Trophoblast cell (in vitro differentiated cells and primary cell): Measurements from ENCODE around the gene HEXIM1.

Source experiments
- DNase-seq, 2 donors: peaks; one replicate each; pipeline ENCODE4 v3.0.0-alpha.2; 2016
- H2AFZ ChIP-seq: 2 replicates; pipeline ENCODE4 v1.6.1; 2013; ENCODE audit warnings: low read length, moderate library complexity, mild to moderate bottlenecking; ENCODE audit not compliant: insufficient read depth, poor library complexity
- H2AK5ac ChIP-seq: 2 replicates; pipeline ENCODE4 v1.6.1; 2013; ENCODE audit warnings: mild to moderate bottlenecking, low read length
- H2BK120ac ChIP-seq: 2 replicates; pipeline ENCODE4 v1.6.1; 2013; ENCODE audit warnings: low read length, mild to moderate bottlenecking, moderate library complexity; ENCODE audit not compliant: insufficient read depth, poor library complexity
- H2BK12ac ChIP-seq: 2 replicates; pipeline ENCODE4 v1.6.1; 2013; ENCODE audit warnings: mild to moderate bottlenecking, low read length, moderate library complexity
- H2BK5ac ChIP-seq: 2 replicates; pipeline ENCODE4 v1.6.1; 2013; ENCODE audit warnings: low read length, low read depth, moderate library complexity, mild to moderate bottlenecking; ENCODE audit not compliant: poor library complexity
- H3K14ac ChIP-seq: 2 replicates; pipeline ENCODE4 v1.6.1; 2013; ENCODE audit warnings: mild to moderate bottlenecking, low read length
- H3K18ac ChIP-seq: 2 replicates; pipeline ENCODE4 v1.6.1; 2013; ENCODE audit warnings: mild to moderate bottlenecking, low read length
- H3K23ac ChIP-seq: 2 replicates; pipeline ENCODE4 v1.6.1; 2013; ENCODE audit warnings: low read length
- H3K27ac ChIP-seq: 2 replicates; pipeline ENCODE4 v1.5.1; 2013; ENCODE audit warnings: low read depth, mild to moderate bottlenecking, inconsistent platforms, low read length, moderate library complexity
- H3K27me3 ChIP-seq: 2 replicates; pipeline ENCODE4 v1.6.1; 2013; ENCODE audit warnings: inconsistent platforms, mild to moderate bottlenecking, low read length, moderate library complexity; ENCODE audit not compliant: insufficient read depth
- H3K36me3 ChIP-seq, 2 experiments: 1 replicate in 1 of 2; 2 replicates in 1 of 2; pipeline ENCODE4 v1.6.1; 2013; ENCODE audit warnings: low read length in 2 of 2, mild to moderate bottlenecking in 2 of 2, moderate library complexity in 1 of 2; ENCODE audit not compliant: insufficient read depth in 2 of 2, control insufficient read depth in 1 of 2
- H3K4ac ChIP-seq: 2 replicates; pipeline ENCODE4 v1.6.1; 2013; ENCODE audit warnings: low read depth, mild to moderate bottlenecking, low read length, moderate library complexity
- H3K4me1 ChIP-seq, 2 experiments: 1 replicate in 1 of 2; 2 replicates in 1 of 2; pipeline ENCODE4 v1.6.1; 2013; ENCODE audit warnings: low read length in 2 of 2, mild to moderate bottlenecking in 2 of 2, moderate library complexity in 1 of 2; ENCODE audit not compliant: insufficient read depth in 2 of 2, control insufficient read depth in 1 of 2
- H3K4me2 ChIP-seq: 2 replicates; pipeline ENCODE4 v1.6.1; 2013; ENCODE audit warnings: inconsistent platforms, mild to moderate bottlenecking, low read length, moderate library complexity
- H3K4me3 ChIP-seq: 2 replicates; pipeline ENCODE4 v1.5.1; 2013; ENCODE audit warnings: mild to moderate bottlenecking, low read depth, low read length, inconsistent platforms
- H3K79me1 ChIP-seq: one replicate; pipeline ENCODE4 v1.6.1; 2013; ENCODE audit warnings: low read length
- H3K79me2 ChIP-seq: 2 replicates; pipeline ENCODE4 v1.6.1; 2013; ENCODE audit warnings: low read length, mild to moderate bottlenecking; ENCODE audit not compliant: control insufficient read depth, insufficient read depth, poor library complexity
- H3K9ac ChIP-seq: 2 replicates; pipeline ENCODE4 v1.6.1; 2013; ENCODE audit warnings: mild to moderate bottlenecking, low read length
- H3K9me3 ChIP-seq: 2 replicates; pipeline ENCODE4 v1.6.1; 2013; ENCODE audit warnings: low read depth, mild to moderate bottlenecking, control low read depth, inconsistent platforms, low read length; ENCODE audit not compliant: insufficient read depth
- H4K12ac ChIP-seq: 2 replicates; pipeline ENCODE4 v1.6.1; 2013; ENCODE audit warnings: low read depth, mild to moderate bottlenecking, low read length, moderate library complexity
- H4K8ac ChIP-seq: 2 replicates; pipeline ENCODE4 v1.6.1; 2013; ENCODE audit warnings: low read depth, mild to moderate bottlenecking, low read length, moderate library complexity
- H4K91ac ChIP-seq: one replicate; pipeline ENCODE4 v1.6.1; 2013; ENCODE audit warnings: low read depth, mild to moderate bottlenecking, low read length, moderate library complexity
- WGBS: extraction: QIAGEN DNeasy Blood & Tissue Kit; methylation state at CpG from one replicate; pipeline ENCODE4 v1.1.7; 2013; ENCODE audit warnings: missing lambda C conversion rate; ENCODE audit not compliant: insufficient read length, insufficient coverage; ENCODE audit errors: extremely low coverage; 5-methylcytosine and 5-hydroxymethylcytosine counted together

The HEXIM1 gene

DNA sequence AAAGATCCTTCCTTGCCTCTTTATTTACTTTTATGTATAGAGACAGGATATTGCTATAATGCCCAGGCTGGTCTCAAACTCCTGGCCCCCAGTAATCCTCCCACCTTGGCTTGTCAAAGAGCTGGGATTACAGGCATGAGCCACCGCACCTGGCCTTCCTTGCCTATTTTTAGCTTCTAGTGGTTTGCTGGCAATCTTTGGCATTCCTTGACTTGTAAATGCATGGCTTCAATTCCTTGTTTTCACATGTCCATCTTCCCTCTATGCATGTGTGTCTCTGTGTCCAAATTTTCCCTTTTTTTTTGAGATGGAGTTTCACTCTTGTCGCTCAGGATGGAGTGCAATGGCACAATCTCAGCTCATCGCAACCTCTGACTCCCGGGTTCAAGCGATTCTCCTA lies 35.9 kb downstream of the HEXIM1 start:
- Histone ChIP-seq H2AK5ac (no peak overlapping the region), H3K4me2 (no peak overlapping the region), H3K27ac (no peak overlapping the region), H4K8ac (no peak overlapping the region), H2BK5ac (no peak overlapping the region), H3K9ac (no peak overlapping the region), H3K36me3 (no peaks in the 10 kb centered on the region), H3K4ac (no peak overlapping the region), H3K4me3 (no peak overlapping the region), H3K9me3 (no peaks in the 10 kb centered on the region), H3K27me3 (no peaks in the 10 kb centered on the region), H3K79me1 (no peaks in the 10 kb centered on the region), H2AFZ (no peak overlapping the region), H3K23ac (no peak overlapping the region), H4K12ac (no peak overlapping the region), H3K18ac (no peak overlapping the region), H2BK12ac (no peak overlapping the region), H3K14ac (no peak overlapping the region), H4K91ac (no peak overlapping the region), H2BK120ac (no peak overlapping the region), H3K4me1 (no peaks in the 10 kb centered on the region), H3K79me2 (no peaks in the 10 kb centered on the region)
- DNase-seq = peak in 1 of 2 donors; percentile 47
- WGBS = no CpG with 5 or more reads among the region's 5 CpGs

DNA sequence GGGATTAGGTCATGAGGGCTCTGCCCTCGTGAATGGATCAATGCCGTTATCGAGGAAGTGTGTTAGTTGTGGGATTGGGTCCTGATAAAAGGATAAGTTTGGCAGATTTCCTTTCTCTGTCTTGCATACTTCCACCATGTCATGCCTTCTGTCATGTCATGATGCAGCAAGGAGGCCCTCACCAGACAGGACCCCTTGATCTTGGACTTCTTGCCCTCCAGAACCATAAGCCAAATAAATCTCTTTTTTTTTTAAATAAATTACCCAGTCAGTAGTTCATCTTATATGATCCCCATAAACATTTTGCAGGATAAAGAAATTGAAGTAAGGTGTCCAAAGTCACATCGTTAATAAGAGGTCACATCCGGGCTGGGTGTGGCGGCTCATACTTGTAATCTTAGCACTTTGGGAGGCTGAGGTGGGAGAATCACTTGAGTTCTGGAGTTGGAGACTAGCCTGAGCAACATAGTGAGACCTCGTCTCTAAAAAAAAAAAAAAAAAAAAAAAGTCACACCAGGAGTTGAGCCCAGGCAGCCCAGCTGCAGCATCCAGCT lies 38.6 kb downstream of the HEXIM1 start:
- no peaks in the 10 kb centered on the region for H3K4me1 ChIP-seq
- H3K27ac ChIP-seq = no peak overlapping the region
- no peak overlapping the region for H4K91ac ChIP-seq

DNA sequence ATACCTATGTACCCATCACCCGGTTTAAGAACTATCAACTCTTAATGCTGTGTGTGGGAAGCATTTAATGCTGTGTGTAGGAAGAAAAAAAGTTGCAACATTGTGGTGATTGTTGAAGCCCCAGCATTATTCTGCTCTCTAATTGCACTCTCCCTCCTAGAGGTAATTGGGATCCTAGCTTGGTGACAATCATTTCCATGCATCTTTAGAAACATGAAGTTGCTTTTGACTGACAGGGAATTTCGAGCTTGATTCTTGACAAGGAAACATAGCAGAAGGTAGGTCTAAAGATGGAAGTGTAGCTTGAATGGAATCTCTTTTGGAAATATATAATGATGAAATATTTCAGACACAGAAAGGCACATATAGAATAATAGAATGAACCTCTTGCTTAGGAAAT lies 40.7 kb downstream of the HEXIM1 start:
- H2BK120ac ChIP-seq = no peak overlapping the region
- no peak overlapping the region for H4K91ac ChIP-seq
- no peaks in the 10 kb centered on the region for H3K4me1 ChIP-seq
- no peak overlapping the region for H4K12ac ChIP-seq
- H3K79me1 ChIP-seq = no peaks in the 10 kb centered on the region
- H3K23ac ChIP-seq = no peak overlapping the region
- no peak overlapping the region for H4K8ac ChIP-seq
- H3K9ac ChIP-seq = no peak overlapping the region
- no peak overlapping the region for H3K27ac ChIP-seq
- no peaks in the 10 kb centered on the region for H3K79me2 ChIP-seq
- H3K27me3 ChIP-seq = no peaks in the 10 kb centered on the region
- no peak overlapping the region for H2BK5ac ChIP-seq
- no peak for DNase-seq
- H3K9me3 ChIP-seq = no peaks in the 10 kb centered on the region
- no CpG with 5 or more reads among the region's 2 CpGs for WGBS
- no peak overlapping the region for H3K4me3 ChIP-seq
- no peak overlapping the region for H2AK5ac ChIP-seq
- no peaks in the 10 kb centered on the region for H3K36me3 ChIP-seq
- H3K14ac ChIP-seq = no peak overlapping the region
- H3K4ac ChIP-seq = no peak overlapping the region
- H3K4me2 ChIP-seq = no peak overlapping the region
- no peak overlapping the region for H3K18ac ChIP-seq
- H2AFZ ChIP-seq = no peak overlapping the region
- no peak overlapping the region for H2BK12ac ChIP-seq

More for the DNA sequence above, 38.6 kb downstream of the HEXIM1 start:
- no peak overlapping the region for H3K18ac ChIP-seq
- H3K36me3 ChIP-seq = no peaks in the 10 kb centered on the region
- no peaks in the 10 kb centered on the region for H3K79me2 ChIP-seq
- H2AK5ac ChIP-seq = no peak overlapping the region
- H2BK5ac ChIP-seq = no peak overlapping the region
- H3K9ac ChIP-seq = no peak overlapping the region
- H3K9me3 ChIP-seq = no peaks in the 10 kb centered on the region
- H3K4me2 ChIP-seq = no peak overlapping the region
- no peak overlapping the region for H2AFZ ChIP-seq
- no peaks in the 10 kb centered on the region for H3K79me1 ChIP-seq
- no peak overlapping the region for H2BK12ac ChIP-seq
- H3K27me3 ChIP-seq = no peaks in the 10 kb centered on the region
- no peak overlapping the region for H2BK120ac ChIP-seq
- no peak overlapping the region for H3K4me3 ChIP-seq
- H3K23ac ChIP-seq = no peak overlapping the region
- H3K14ac ChIP-seq = no peak overlapping the region
- no peak for DNase-seq
- WGBS = no CpG with 5 or more reads among the region's 7 CpGs
- H4K12ac ChIP-seq = no peak overlapping the region
- H4K8ac ChIP-seq = no peak overlapping the region
- H3K4ac ChIP-seq = no peak overlapping the region

DNA sequence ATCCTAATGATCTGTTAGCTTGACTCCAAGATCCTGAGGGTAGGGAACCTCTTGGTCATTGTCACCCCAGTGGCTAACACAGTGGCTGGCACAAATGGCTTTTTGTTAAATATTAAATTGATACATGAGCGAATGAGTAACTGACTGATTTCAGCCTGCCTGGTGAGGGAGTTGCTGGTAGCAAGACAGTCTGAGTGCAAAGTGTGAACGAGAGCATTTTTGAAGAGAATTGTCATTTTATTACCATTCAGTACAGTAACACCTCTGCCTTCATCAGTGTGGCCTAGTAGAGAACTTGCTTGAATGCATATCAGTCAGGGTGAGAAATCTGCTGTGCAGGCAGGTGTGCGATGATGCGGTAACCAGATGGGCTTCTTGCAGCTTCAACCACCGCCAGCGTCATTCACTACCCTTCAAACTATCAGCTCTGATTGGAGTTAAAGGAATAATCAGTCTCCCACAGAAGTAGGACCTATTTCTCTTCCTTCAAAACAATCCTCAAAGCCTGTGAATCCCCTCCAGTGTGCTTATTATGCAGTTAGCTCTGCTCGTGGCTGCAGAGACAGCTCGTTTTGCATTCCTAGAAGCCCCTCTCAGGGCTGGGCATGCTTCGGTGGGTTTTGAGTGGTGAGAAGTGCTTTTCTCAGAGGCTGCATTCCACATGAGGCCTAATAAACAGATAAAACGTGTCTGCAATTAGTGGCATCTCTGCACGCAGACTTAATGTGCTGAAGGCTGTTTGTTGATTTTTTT lies 42.4 kb downstream of the HEXIM1 start:
- Histone ChIP-seq H3K9ac (no peak overlapping the region), H3K4me1 (no peaks in the 10 kb centered on the region), H3K4me2 (no peak overlapping the region), H2AK5ac (no peak overlapping the region), H3K79me2 (no peaks in the 10 kb centered on the region), H3K23ac (no peak overlapping the region), H3K27ac (no peak overlapping the region), H2BK12ac (no peak overlapping the region), H3K14ac (no peak overlapping the region), H3K36me3 (no peaks in the 10 kb centered on the region), H4K8ac (no peak overlapping the region), H3K79me1 (no peaks in the 10 kb centered on the region), H2BK120ac (no peak overlapping the region), H2BK5ac (no peak overlapping the region), H4K12ac (no peak overlapping the region), H4K91ac (no peak overlapping the region), H3K4ac (no peak overlapping the region), H3K9me3 (no peaks in the 10 kb centered on the region), H2AFZ (no peak overlapping the region), H3K4me3 (no peak overlapping the region), H3K18ac (no peak overlapping the region), H3K27me3 (no peaks in the 10 kb centered on the region)
- no CpG with 5 or more reads among the region's 11 CpGs for WGBS
- DNase-seq = no peak
